ENCODE measurements around the gene NDST4.

The NDST4 gene

GRCh38 chr4:115113506-115114106, at the start of gene NDST4:
Gene NDST4 (minus strand): TSS chr4:115113620. CDS start chr4:115077036, 36,584 bp downstream.
- no peak for DNase-seq

- no peak for DNase-seq
These were observed 45.7 kb upstream of the NDST4 start for GRCh38 chr4:115159141-115159540.

GRCh38 chr4:115158296-115158695, 44.9 kb upstream of the NDST4 start:
- DNase-seq = no peak

- peak; percentile 9 to 28 for DNase-seq
These were observed 41.4 kb upstream of the NDST4 start for GRCh38 chr4:115154826-115155225.

- DNase-seq = no peak
These were observed 39.5 kb upstream of the NDST4 start for GRCh38 chr4:115152965-115153364.

- DNase-seq = no peak
These were observed 38.7 kb upstream of the NDST4 start for GRCh38 chr4:115152081-115152480.

GRCh38 chr4:115149106-115149505, 35.7 kb upstream of the NDST4 start:
- DNase-seq = no peak

- DNase-seq = no peak
These were observed 32.2 kb upstream of the NDST4 start for GRCh38 chr4:115145393-115146160.

GRCh38 chr4:115128037-115128436, 14.6 kb upstream of the NDST4 start:
- DNase-seq = no peak

- DNase-seq = no peak
These were observed 13.1 kb upstream of the NDST4 start for GRCh38 chr4:115126491-115126890.

GRCh38 chr4:115121351-115122043, 8.1 kb upstream of the NDST4 start:
- no peak for DNase-seq

GRCh38 chr4:115119804-115120352, 6.5 kb upstream of the NDST4 start:
- DNase-seq = peak; percentile 26 to 29

GRCh38 chr4:115117651-115118050, 4.2 kb upstream of the NDST4 start:
- no peak for DNase-seq

- DNase-seq = no peak
These were observed 2.9 kb downstream of the NDST4 start for GRCh38 chr4:115110191-115111181.

GRCh38 chr4:115108850-115109249, 4.6 kb downstream of the NDST4 start:
- DNase-seq = no peak

GRCh38 chr4:115107411-115107810, 6.0 kb downstream of the NDST4 start:
- DNase-seq = no peak

- DNase-seq = no peak
These were observed 11.7 kb downstream of the NDST4 start for GRCh38 chr4:115101675-115102074.

GRCh38 chr4:115090483-115091075, 22.8 kb downstream of the NDST4 start:
- DNase-seq = peak; percentile 40 to 59

- DNase-seq = no peak
These were observed 30.8 kb downstream of the NDST4 start for GRCh38 chr4:115082633-115083032.

- DNase-seq = no peak
These were observed 36.7 kb downstream of the NDST4 start for GRCh38 chr4:115076691-115077090.

GRCh38 chr4:115058533-115058932, 54.9 kb downstream of the NDST4 start:
- no peak for DNase-seq

GRCh38 chr4:115054836-115055235, 58.6 kb downstream of the NDST4 start:
- DNase-seq = peak; percentile 5 to 7

Measured in Kasumi-1 (cell line).